HepG2 (cell line): ENCODE results near the gene NT5C. TPM values are rescaled to one million over a fixed set of nuclear protein-coding genes. Genes with fewer than 3 reads are reported as not detected.

Experiments
- ATAC-seq: fragments of 200-7000 bp; cut with Tn5 transposase; 3 replicates; pipeline ENCODE4 v1.9.1; 2020; ENCODE audit warnings: mild to moderate bottlenecking, moderate library complexity
- BruUV-seq: library from RNA; stranded (reverse); fragments of 400-500 nt; replicated peaks from 2 replicates; lab custom pipeline; 2021; lab: Mats Ljungman, UMichigan
- CTCF ChIA-PET: fragments of 300-600 bp; formaldehyde crosslinking; extraction: SDS; loops from one replicate; lab custom pipeline; 2021; ENCODE audit warnings: low total read pairs, inconsistent platforms, low intra/inter-chr PET ratio; lab: Yijun Ruan, JAX
- POLR2A ChIA-PET: fragments of 350-600 bp; sonication (Branson Sonifier 250); formaldehyde crosslinking; loops from one replicate; lab custom pipeline; 2020; ENCODE audit warnings: antibody characterized with exemption, inconsistent platforms; lab: Yijun Ruan, JAX
- DNase-seq: peaks from one replicate; pipeline ENCODE4 v3.0.0-alpha.2; 2015; ENCODE audit warnings: low spot score
- FAIRE-seq: peaks from 3 replicates; lab custom pipeline; 2011; peaks lifted over from hg19 to GRCh38; lab: Jason Lieb, UNC
- H2AFZ ChIP-seq: one replicate; pipeline ENCODE4 v1.6.1; 2011; ENCODE audit warnings: low read length, inconsistent platforms
- H3K27ac ChIP-seq: fragments of 300-600 bp; 3 replicates; pipeline ENCODE4 v1.8.0; 2011; ENCODE audit warnings: mixed run types, mild to moderate bottlenecking, mixed read lengths, low read length, inconsistent platforms; ENCODE audit not compliant: insufficient read depth; ENCODE audit errors: extremely low read length
- H3K27me3 ChIP-seq, 2 experiments: fragments of 200-600 bp in 1 of 2; 2 replicates in 1 of 2; 3 replicates in 1 of 2; pipeline versions ENCODE4 v1.6.0 to v1.8.0; 2011; ENCODE audit warnings: low read length in 2 of 2, mild to moderate bottlenecking in 2 of 2, moderate library complexity in 2 of 2, inconsistent platforms in 1 of 2; ENCODE audit not compliant: insufficient read depth in 2 of 2, control insufficient read depth in 1 of 2
- H3K36me3 ChIP-seq, 2 experiments: fragments of 200-600 bp in 1 of 2; replicated peaks in 1 of 2; 2 replicates in 1 of 2; 3 replicates in 1 of 2; pipeline versions ENCODE4 v1.5.1 to v1.8.0; 2011; ENCODE audit warnings: low read length in 2 of 2, inconsistent platforms in 1 of 2; ENCODE audit not compliant: insufficient read depth in 2 of 2, control insufficient read depth in 1 of 2
- H3K4me1 ChIP-seq: 2 replicates; pipeline ENCODE4 v1.5.1; 2012; ENCODE audit warnings: low read length, inconsistent platforms; ENCODE audit not compliant: insufficient read depth
- H3K4me2 ChIP-seq: 2 replicates; pipeline ENCODE4 v1.6.0; 2011; ENCODE audit warnings: low read depth, low read length, inconsistent platforms
- H3K4me3 ChIP-seq, 3 experiments: fragments of 200-600 bp in 1 of 3; sonication (generic), shearing (Covaris generic) in 1 of 3; replicated peaks in 1 of 3; 2 replicates each; pipeline ENCODE4 v1.5.1; 2011 to 2016; ENCODE audit warnings: low read length in 3 of 3, inconsistent platforms in 2 of 3, low read depth in 2 of 3, mild to moderate bottlenecking in 2 of 3, control low read depth in 1 of 3, mixed read lengths in 1 of 3; ENCODE audit not compliant: insufficient read depth in 1 of 3
- H3K79me2 ChIP-seq: one replicate; pipeline ENCODE4 v1.6.1; 2011; ENCODE audit warnings: low read length, inconsistent platforms; ENCODE audit not compliant: insufficient read depth
- H3K9ac ChIP-seq: 2 replicates; pipeline ENCODE4 v1.6.0; 2011; ENCODE audit warnings: mild to moderate bottlenecking, low read depth, low read length, inconsistent platforms; ENCODE audit not compliant: insufficient read depth
- H3K9me3 ChIP-seq: 2 replicates; pipeline ENCODE4 v1.5.1; 2012; ENCODE audit warnings: mild to moderate bottlenecking, low read length
- H4K20me1 ChIP-seq: 2 replicates; pipeline ENCODE4 v1.6.0; 2011; ENCODE audit warnings: inconsistent platforms, mild to moderate bottlenecking, low read length, moderate library complexity; ENCODE audit not compliant: insufficient read depth
- AHR ChIP-seq: IDR thresholded peaks from 2 replicates; pipeline ENCODE4 v1.6.1; 2018; ENCODE audit warnings: missing genetic modification reagents, missing compliant biosample characterization
- BRF2 ChIP-seq: sonication (generic); formaldehyde crosslinking; IDR thresholded peaks from 2 replicates; pipeline ENCODE4 v1.8.1; 2022; ENCODE audit warnings: mild to moderate bottlenecking, missing genetic modification reagents
- CREB1 ChIP-seq, 2 experiments: fragments of 450-650 bp in 1 of 2; IDR thresholded peaks; 2 replicates each; pipeline ENCODE4 v1.6.1; 2016 to 2017; ENCODE audit warnings: control low read depth in 1 of 2, mild to moderate bottlenecking in 1 of 2, missing compliant biosample characterization in 1 of 2, missing genetic modification characterization in 1 of 2
- DNMT1 ChIP-seq: sonication (generic); formaldehyde crosslinking; IDR thresholded peaks from 2 replicates; pipeline ENCODE4 v1.5.1; 2020; ENCODE audit warnings: mild to moderate bottlenecking, missing genetic modification reagents
- DNMT3B ChIP-seq: conservative IDR thresholded peaks from 2 replicates; pipeline ENCODE4 v1.6.1; 2016; ENCODE audit warnings: missing biosample characterization, control low read depth
- GPN1 ChIP-seq: sonication (generic); formaldehyde crosslinking; IDR thresholded peaks from 2 replicates; pipeline ENCODE4 v1.5.1; 2020; ENCODE audit warnings: missing genetic modification reagents, borderline replicate concordance
- NR2F2 ChIP-seq: IDR thresholded peaks from 2 replicates; pipeline ENCODE4 v1.6.1; 2012; ENCODE audit warnings: low read depth, inconsistent platforms, borderline replicate concordance
- PCBP2 ChIP-seq: fragments of 200-400 bp; formaldehyde crosslinking; optimal IDR thresholded peaks from 2 replicates; pipeline ENCODE3; 2018; ENCODE audit warnings: low read length, low read depth; ENCODE audit not compliant: poor library complexity, severe bottlenecking
- RORA ChIP-seq: sonication (generic); formaldehyde crosslinking; IDR thresholded peaks from 2 replicates; pipeline ENCODE4 v1.5.0; 2020; ENCODE audit warnings: mild to moderate bottlenecking, missing genetic modification reagents, moderate library complexity
- SAP130 ChIP-seq: IDR thresholded peaks from 2 replicates; pipeline ENCODE4 v1.6.1; 2016; ENCODE audit warnings: low read depth
- SOX13 ChIP-seq, 3 experiments: fragments of 450-650 bp in 1 of 3; sonication (generic) in 1 of 3; formaldehyde crosslinking in 1 of 3; IDR thresholded peaks in 2 of 3; conservative IDR thresholded peaks in 1 of 3; 2 replicates each; pipeline versions ENCODE4 v1.5.0 to v1.6.1; 2016 to 2020; ENCODE audit warnings: antibody characterized with exemption in 1 of 3, mild to moderate bottlenecking in 1 of 3, missing compliant biosample characterization in 1 of 3, missing genetic modification reagents in 1 of 3, moderate library complexity in 1 of 3
- ZNF143 ChIP-seq: sonication (generic); formaldehyde crosslinking; IDR thresholded peaks from 2 replicates; pipeline ENCODE4 v1.4.0; 2020; ENCODE audit warnings: missing genetic modification reagents
- ZNF18 ChIP-seq: sonication (generic); formaldehyde crosslinking; IDR thresholded peaks from 2 replicates; pipeline ENCODE4 v1.8.0; 2022; ENCODE audit warnings: mild to moderate bottlenecking, missing genetic modification reagents; ENCODE audit not compliant: insufficient replicate concordance
- ZNF362 ChIP-seq: sonication (generic); formaldehyde crosslinking; IDR thresholded peaks from 2 replicates; pipeline ENCODE4 v1.4.0; 2020; ENCODE audit warnings: missing genetic modification reagents, mild to moderate bottlenecking, borderline replicate concordance
- ZNF513 ChIP-seq: sonication (generic); formaldehyde crosslinking; conservative IDR thresholded peaks from 2 replicates; pipeline ENCODE4 v1.5.0; 2020; ENCODE audit warnings: missing genetic modification reagents
- ZSCAN31 ChIP-seq: sonication (generic); formaldehyde crosslinking; IDR thresholded peaks from 2 replicates; pipeline ENCODE4 v1.5.0; 2020; ENCODE audit warnings: low read depth, mild to moderate bottlenecking, missing genetic modification reagents
- WGBS: methylation state at CpG from one replicate; pipeline ENCODE4 v1.1.6; 2017; ENCODE audit warnings: low lambda C conversion rate; 5-methylcytosine and 5-hydroxymethylcytosine counted together
- in situ Hi-C: cut with HindIII; loops from 2 replicates; pipeline ENCODE4 v1.10.0; 2017; ENCODE audit warnings: low pct_unique_long_range_greater_than_20kb; ENCODE audit not compliant: extremely low pct_ligation_motif_present
- intact Hi-C: fragments of 100-400 bp; cut with micrococcal nuclease; formaldehyde crosslinking; loops from one replicate; pipeline ENCODE4 v1.10.0; 2022; ENCODE audit not compliant: unreplicated experiment
- polyA plus RNA-seq, 8 experiments: library from polyadenylated mRNA; depleted of rRNA in 3 of 8; stranded (reverse) in 7 of 8; unstranded in 1 of 8; fragments of >200 nt; fragmentation: Illumina TruSeq in 4 of 8; extraction: Trizol in 4 of 8; gene quantifications; 2 replicates each; pipeline versions ENCODE4 v1.2.1 to v1.2.3, GENCODE V29; 2011 to 2016; ENCODE audit warnings: low read depth in 4 of 8, missing spikeins in 1 of 8, mixed read lengths in 1 of 8; ENCODE audit not compliant: insufficient read depth in 1 of 8
- total RNA-seq, 5 experiments: library from RNA; depleted of rRNA; stranded (reverse); fragments of >200 nt; fragmentation: Illumina TruSeq; extraction: Trizol; gene quantifications; 2 replicates each; pipeline ENCODE4 v1.2.3, GENCODE V29; 2016; ENCODE audit warnings: low read depth in 1 of 5

NT5C gene
- total and polyA plus RNA-seq, 2 of the 13 experiments (the other 11 are each of a cell fraction or from before 2014, with no cell fraction given), result 42.8 to 48.6 TPM

GRCh38 chr17:75113798-75114551, 17.6 kb downstream of the NT5C start:
- CTCF ChIA-PET, result interaction anchor here (1.0 to 2.4 kb wide), 8 partner anchors 10 to 125 kb away, joined by 3 to 26 read pairs (median 8); partner anchors contain the start of gene NT5C
- in situ Hi-C loops, result loop anchor here (5.0 kb wide), 1 partner anchor 298 kb away; no protein-coding TSS in a partner anchor
- Histone ChIP-seq H3K4me3 (no peak overlapping the region; a peak in 1 of 6 replicates), H3K36me3 (peaks cover 0 to 3% of the 10 kb centered on the region in 2 experiments; a peak in 3 of 5 replicates), H3K27ac (peak overlapping the region; percentile 19), H4K20me1 (no peaks in the 10 kb centered on the region), H3K4me2 (peak overlapping the region; percentile 48), H3K9me3 (no peaks in the 10 kb centered on the region), H3K9ac (peak overlapping the region; percentile 7; the same call in 1 of the 2 replicates), H3K4me1 (peaks cover 36% of the 10 kb centered on the region), H3K79me2 (peaks cover 8% of the 10 kb centered on the region), H3K27me3 (peaks cover 0 to under 1% of the 10 kb centered on the region in 2 experiments; a peak in 1 of 5 replicates), H2AFZ (no peak overlapping the region)
- peak; percentile 74 for ATAC-seq
- POLR2A ChIA-PET, result interaction anchor here (0.6 to 2.3 kb wide), 24 partner anchors 8 to 175 kb away, joined by 3 to 19 read pairs (median 4); partner anchors contain the start of genes GGA3, JPT1, NT5C and NUP85
- intact Hi-C loops, result loop anchor here (1.0 to 5.0 kb wide), 3 partner anchors 57 to 123 kb away; no protein-coding TSS in a partner anchor
- WGBS, result 39% methylated on average over 21 of the region's 22 CpGs
- BruUV-seq, result no TSS peak
- FAIRE-seq, result peak; percentile 97
- peak; percentile 84 for DNase-seq
- no peak for TF ChIP-seq DNMT3B (CRISPR knock-in tag)
- no peak for TF ChIP-seq ZSCAN31
- TF ChIP-seq ZNF18 (CRISPR knock-in tag), result no peak
- no peak; the same call in 1 of the 2 replicates for TF ChIP-seq NR2F2
- TF ChIP-seq AHR (CRISPR knock-in tag), result peak; percentile 89
- peak; percentile 73 for TF ChIP-seq ZNF362 (CRISPR knock-in tag)
- no peak for TF ChIP-seq GPN1
- TF ChIP-seq ZNF513 (CRISPR knock-in tag), result no peak
- no peak for TF ChIP-seq RORA (CRISPR knock-in tag)
- no peak for TF ChIP-seq CREB1 (IDR thresholded peaks at IDR 0.05)
- TF ChIP-seq CREB1 (CRISPR knock-in tag; IDR thresholded peaks at IDR 0.05), result peak; percentile 18; the same call in 1 of the 2 replicates
- no peak for TF ChIP-seq DNMT1 (CRISPR knock-in tag)
- TF ChIP-seq BRF2 (CRISPR knock-in tag), result no peak
- TF ChIP-seq SAP130 (CRISPR knock-in tag), result peak; percentile 64; the same call in 1 of the 2 replicates
- TF ChIP-seq ZNF143 (CRISPR knock-in tag), result no peak; the same call in 1 of the 2 replicates
- TF ChIP-seq PCBP2, result no peak
- TF ChIP-seq SOX13 (IDR thresholded peaks at IDR 0.05), result no peak
- TF ChIP-seq SOX13 (CRISPR knock-in tag; conservative IDR thresholded peaks at IDR 0.05 in 1 of 2, IDR thresholded peaks at IDR 0.05 in 1 of 2), result 0 out of 4 replicates have a peak, but pooled peaks of 1 of the 2 experiments have one; percentile 17
